Measurements from ENCODE around the gene SLU7.

The SLU7 gene

DNA sequence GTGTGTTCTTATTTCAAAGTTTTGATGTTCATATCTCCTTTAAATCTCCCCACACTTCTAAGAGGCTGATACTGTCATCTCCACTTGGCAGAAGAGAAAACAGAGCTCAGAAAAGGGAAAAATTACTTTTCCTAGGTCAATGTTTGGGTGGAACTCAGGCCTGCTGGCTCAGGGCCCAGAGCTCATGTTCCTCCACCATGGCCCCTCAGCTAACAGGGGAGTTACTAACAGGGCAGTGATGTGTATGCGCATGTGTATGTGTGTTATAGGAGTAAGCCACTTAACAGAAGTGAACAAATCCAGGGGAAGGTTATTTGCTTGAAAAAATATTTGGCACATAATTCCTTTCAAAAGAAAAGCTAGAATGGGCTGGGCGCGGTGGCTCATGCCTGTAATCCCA is 51.0 kb downstream of the SLU7 start:
- Mint-ChIP-seq H3K36me3 (ENCODE audit: insufficient read depth) (no peaks in the 10 kb centered on the region), H3K4me1 (peaks cover 10% of the 10 kb centered on the region), H3K4me3 (no peak overlapping the region), H3K27me3 (peaks cover 70% of the 10 kb centered on the region), H3K9me3 (no peaks in the 10 kb centered on the region), H3K27ac (ENCODE audit: low read depth) (no peak overlapping the region)
- ATAC-seq (replicated peaks; ENCODE audit: extremely low read depth, poor library complexity, severe bottlenecking) (no peak), DNase-seq (ENCODE audit: low spot score in 2 of 2) (no peak)

DNA sequence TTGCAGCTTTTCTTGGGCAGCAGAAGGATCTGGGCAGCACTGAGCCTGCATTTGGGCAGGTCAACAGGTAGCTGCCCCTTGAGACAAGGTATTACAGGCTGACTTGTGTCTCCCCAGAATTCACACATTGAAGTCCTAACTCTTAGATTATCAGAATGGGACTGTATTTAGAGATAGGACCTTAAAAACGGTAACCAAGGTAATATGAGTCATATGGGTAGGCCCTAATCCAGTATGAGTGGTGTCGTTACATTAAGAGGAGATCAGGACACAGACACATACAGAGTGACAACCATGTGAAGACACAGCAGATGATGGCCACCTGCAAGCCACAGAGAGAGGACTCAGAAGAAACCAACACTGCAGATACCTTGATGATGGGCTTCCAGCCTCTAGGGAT is 51.6 kb downstream of the SLU7 start:
- Mint-ChIP-seq H3K27ac (ENCODE audit: low read depth) (no peak overlapping the region), H3K36me3 (ENCODE audit: insufficient read depth) (no peaks in the 10 kb centered on the region), H3K27me3 (peaks cover 64% of the 10 kb centered on the region), H3K4me1 (peaks cover 10% of the 10 kb centered on the region), H3K4me3 (no peak overlapping the region), H3K9me3 (no peaks in the 10 kb centered on the region)
- DNase-seq (ENCODE audit: low spot score in 2 of 2), result no peak
- no peak for ATAC-seq (replicated peaks; ENCODE audit: extremely low read depth, poor library complexity, severe bottlenecking)

DNA sequence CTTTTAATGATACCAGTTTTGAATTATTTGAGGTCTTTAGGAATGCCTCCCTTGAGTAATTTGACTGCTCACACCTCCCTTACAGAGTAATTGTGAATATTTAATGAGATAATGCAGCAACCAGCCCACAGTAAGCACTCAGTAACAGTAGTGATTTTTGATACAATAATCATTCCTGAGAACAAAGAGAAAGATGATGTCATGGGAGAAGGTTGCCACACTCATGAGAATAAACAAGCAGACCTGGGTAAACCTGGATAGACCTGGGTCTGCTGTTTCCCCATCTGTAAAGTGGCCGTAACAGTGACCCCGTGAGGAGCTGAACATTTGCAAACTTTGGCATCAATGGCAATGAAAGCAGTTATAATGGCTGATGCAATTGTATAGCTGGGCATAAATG is 52.7 kb downstream of the SLU7 start:
- peaks cover 54% of the 10 kb centered on the region for H3K27me3 Mint-ChIP-seq
- no peaks in the 10 kb centered on the region for H3K36me3 Mint-ChIP-seq (ENCODE audit: insufficient read depth)
- H3K27ac Mint-ChIP-seq (ENCODE audit: low read depth), result no peak overlapping the region
- ATAC-seq (replicated peaks; ENCODE audit: extremely low read depth, poor library complexity, severe bottlenecking) (no peak), DNase-seq (ENCODE audit: low spot score in 2 of 2) (no peak)
- H3K4me3 Mint-ChIP-seq, result no peak overlapping the region
- no peaks in the 10 kb centered on the region for H3K9me3 Mint-ChIP-seq
- peaks cover 10% of the 10 kb centered on the region for H3K4me1 Mint-ChIP-seq

DNA sequence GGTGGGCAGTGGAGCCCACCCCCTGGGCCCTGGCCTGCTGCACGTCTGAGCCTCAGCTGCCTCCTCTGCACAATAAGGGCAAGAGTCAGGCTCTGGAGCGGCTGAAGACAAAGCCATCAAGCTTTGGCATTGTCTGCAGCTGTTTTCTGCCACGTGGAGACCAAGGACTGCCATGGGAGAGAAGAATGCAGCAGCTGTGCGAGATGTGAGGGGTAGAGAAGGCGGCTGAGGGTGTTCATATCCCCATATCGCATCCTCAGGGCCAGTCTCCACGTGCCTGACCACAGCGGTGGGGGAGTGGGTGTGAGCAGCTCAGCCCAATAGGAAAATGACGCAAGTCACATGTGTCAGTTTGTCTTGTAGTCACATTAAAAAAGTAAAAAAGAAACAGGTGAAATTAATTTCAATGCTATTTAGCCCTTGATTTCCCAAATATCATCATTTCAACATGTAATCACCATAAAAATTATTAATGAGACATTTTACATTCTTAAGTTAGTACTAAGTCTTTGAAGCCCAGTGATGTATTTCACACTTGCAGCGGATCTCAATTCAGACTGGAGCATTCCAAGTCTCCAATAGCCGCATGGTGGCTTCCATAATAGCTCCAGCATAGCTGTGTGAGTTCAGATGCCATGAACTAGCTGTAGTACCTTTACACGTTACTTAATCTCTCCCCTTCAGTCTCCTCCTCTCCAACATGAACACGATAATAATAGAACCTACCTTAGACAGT is 55.1 kb downstream of the SLU7 start:
- Mint-ChIP-seq H3K4me1 (no peaks in the 10 kb centered on the region), H3K36me3 (ENCODE audit: insufficient read depth) (peaks cover 2% of the 10 kb centered on the region), H3K9me3 (no peaks in the 10 kb centered on the region), H3K4me3 (no peak overlapping the region), H3K27ac (ENCODE audit: low read depth) (no peak overlapping the region), H3K27me3 (peaks cover 47% of the 10 kb centered on the region)
- DNase-seq (ENCODE audit: low spot score in 2 of 2) (no peak), ATAC-seq (replicated peaks; ENCODE audit: extremely low read depth, poor library complexity, severe bottlenecking) (no peak)

DNA sequence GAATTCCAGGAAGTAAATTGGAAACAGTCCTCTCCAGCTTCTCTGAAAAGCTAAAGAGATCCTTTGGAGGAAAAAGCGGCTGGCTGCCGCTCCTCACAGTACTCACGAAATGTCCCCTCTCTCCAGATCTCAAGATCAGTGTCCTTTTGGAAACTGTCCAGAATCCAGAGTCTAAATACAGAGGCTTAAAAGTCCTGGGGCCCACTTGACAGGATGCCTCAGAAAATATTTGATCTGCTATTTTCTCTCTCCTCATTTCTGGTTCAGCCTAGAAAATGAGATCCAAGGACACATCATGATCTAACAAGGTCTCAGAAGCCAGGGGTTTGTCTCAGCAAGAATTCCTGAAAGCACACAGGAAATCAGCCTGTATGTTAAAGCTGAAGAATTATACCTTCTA is 55.7 kb downstream of the SLU7 start:
- Mint-ChIP-seq H3K4me3 (no peak overlapping the region), H3K36me3 (ENCODE audit: insufficient read depth) (peaks cover 2% of the 10 kb centered on the region), H3K27ac (ENCODE audit: low read depth) (no peak overlapping the region), H3K27me3 (peaks cover 41% of the 10 kb centered on the region), H3K9me3 (no peaks in the 10 kb centered on the region), H3K4me1 (no peaks in the 10 kb centered on the region)
- ATAC-seq (replicated peaks; ENCODE audit: extremely low read depth, poor library complexity, severe bottlenecking), result no peak
- no peak for DNase-seq (ENCODE audit: low spot score in 2 of 2)

DNA sequence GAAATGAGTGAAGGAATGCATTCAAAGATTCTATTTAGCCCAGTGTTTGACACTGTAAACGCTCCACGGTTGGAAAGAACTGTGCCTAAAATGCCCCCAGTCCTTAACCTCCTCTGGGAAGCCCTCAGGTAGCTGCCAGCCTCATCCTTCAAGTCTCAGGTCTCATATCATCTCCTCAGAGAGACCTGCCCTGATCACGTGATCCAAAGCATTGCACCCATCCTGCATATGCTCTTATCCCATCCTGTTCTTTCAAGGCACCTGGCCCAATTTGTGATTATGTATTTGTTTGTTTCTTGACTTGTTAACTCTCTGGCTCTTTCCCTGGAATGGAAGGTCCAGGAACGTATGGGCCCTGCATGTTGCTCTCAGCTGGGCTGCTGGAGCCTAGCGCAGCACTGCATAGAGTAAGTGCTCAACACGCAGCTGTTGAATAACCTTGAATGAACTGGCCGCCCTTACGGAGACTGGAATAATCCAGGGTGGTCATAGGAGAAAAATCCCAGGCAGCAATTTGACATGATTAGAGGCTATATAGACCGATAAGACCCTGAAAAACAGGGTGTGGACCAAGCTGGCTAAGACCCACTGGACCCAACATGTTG is 57.2 kb downstream of the SLU7 start:
- H3K27ac Mint-ChIP-seq (ENCODE audit: low read depth), result no peak overlapping the region
- peaks cover 35% of the 10 kb centered on the region for H3K27me3 Mint-ChIP-seq
- H3K4me3 Mint-ChIP-seq, result no peak overlapping the region
- no peaks in the 10 kb centered on the region for H3K4me1 Mint-ChIP-seq
- H3K9me3 Mint-ChIP-seq, result no peaks in the 10 kb centered on the region
- DNase-seq (ENCODE audit: low spot score in 2 of 2) (no peak), ATAC-seq (replicated peaks; ENCODE audit: extremely low read depth, poor library complexity, severe bottlenecking) (no peak)
- H3K36me3 Mint-ChIP-seq (ENCODE audit: insufficient read depth), result peaks cover 2% of the 10 kb centered on the region

DNA sequence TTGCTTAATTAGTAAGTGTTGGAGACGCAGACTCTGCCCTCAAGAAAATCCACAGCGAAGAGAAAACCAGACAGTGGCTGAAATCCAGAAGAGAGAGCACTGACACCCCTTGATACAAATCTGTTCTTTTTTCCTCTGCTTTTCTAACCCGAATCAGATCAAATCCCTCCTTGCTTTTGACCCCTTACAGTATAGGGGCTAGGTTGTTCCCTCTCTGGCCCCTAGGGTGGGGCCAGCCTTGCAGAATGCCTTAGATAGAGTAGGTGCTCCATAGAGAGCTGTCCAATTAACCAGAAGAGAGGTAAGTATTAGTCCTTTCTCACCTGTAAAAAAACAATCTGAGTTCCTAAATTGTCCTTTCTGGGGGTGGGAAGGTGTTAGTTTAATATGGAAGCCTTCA is 58.6 kb downstream of the SLU7 start:
- H3K27me3 Mint-ChIP-seq, result peaks cover 33% of the 10 kb centered on the region
- no peak overlapping the region for H3K4me3 Mint-ChIP-seq
- ATAC-seq (replicated peaks; ENCODE audit: extremely low read depth, poor library complexity, severe bottlenecking) (no peak), DNase-seq (ENCODE audit: low spot score in 2 of 2) (no peak)
- H3K27ac Mint-ChIP-seq (ENCODE audit: low read depth), result no peak overlapping the region
- peaks cover 2% of the 10 kb centered on the region for H3K36me3 Mint-ChIP-seq (ENCODE audit: insufficient read depth)
- H3K9me3 Mint-ChIP-seq, result no peaks in the 10 kb centered on the region
- H3K4me1 Mint-ChIP-seq, result no peaks in the 10 kb centered on the region

DNA sequence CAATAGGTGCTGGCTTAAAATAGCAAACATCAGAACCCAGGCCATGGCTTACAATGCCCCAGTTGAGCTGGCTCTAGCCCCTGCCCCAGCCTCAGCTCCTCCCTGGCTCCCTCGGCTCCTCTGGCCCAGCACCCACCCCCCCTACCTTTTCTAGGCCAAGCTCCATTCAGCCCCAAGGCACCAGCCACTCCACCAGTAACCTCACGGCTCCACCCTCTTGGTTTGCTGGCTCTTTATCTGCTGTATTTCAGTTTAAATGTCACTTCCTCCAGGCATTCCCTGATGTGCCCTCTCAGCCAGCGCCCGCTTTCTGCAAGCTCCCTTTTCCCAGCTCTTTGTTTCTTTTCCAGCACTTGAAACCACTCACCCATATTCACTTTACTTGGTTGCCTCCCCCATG is 59.1 kb downstream of the SLU7 start:
- peaks cover 28% of the 10 kb centered on the region for H3K27me3 Mint-ChIP-seq
- peaks cover 2% of the 10 kb centered on the region for H3K36me3 Mint-ChIP-seq (ENCODE audit: insufficient read depth)
- H3K27ac Mint-ChIP-seq (ENCODE audit: low read depth), result no peak overlapping the region
- H3K9me3 Mint-ChIP-seq, result no peaks in the 10 kb centered on the region
- no peaks in the 10 kb centered on the region for H3K4me1 Mint-ChIP-seq
- H3K4me3 Mint-ChIP-seq, result no peak overlapping the region
- no peak for ATAC-seq (replicated peaks; ENCODE audit: extremely low read depth, poor library complexity, severe bottlenecking)
- no peak for DNase-seq (ENCODE audit: low spot score in 2 of 2)

DNA sequence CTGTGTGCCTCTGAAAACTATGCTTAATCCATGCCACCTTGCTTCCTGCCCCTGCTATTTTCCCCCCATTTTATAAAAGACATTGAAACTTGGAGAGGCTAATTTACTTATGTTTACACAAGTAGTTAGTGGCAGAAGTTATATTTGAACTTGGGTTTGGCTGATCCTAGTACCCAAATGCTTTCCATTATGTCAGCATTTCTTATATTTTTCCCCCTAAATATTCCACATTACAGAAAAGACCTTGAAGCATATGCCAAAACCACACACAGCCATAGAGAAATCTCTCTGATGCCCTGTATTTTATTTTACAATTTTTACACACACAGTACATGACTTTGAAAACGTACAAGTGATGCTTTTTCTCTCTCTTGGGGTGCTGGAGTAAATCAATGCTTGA is 59.6 kb downstream of the SLU7 start:
- no peaks in the 10 kb centered on the region for H3K4me1 Mint-ChIP-seq
- H3K9me3 Mint-ChIP-seq, result no peaks in the 10 kb centered on the region
- no peak overlapping the region for H3K27ac Mint-ChIP-seq (ENCODE audit: low read depth)
- H3K36me3 Mint-ChIP-seq (ENCODE audit: insufficient read depth), result peaks cover 2% of the 10 kb centered on the region
- ATAC-seq (replicated peaks; ENCODE audit: extremely low read depth, poor library complexity, severe bottlenecking), result no peak
- DNase-seq (ENCODE audit: low spot score in 2 of 2), result no peak
- H3K4me3 Mint-ChIP-seq, result no peak overlapping the region
- peaks cover 25% of the 10 kb centered on the region for H3K27me3 Mint-ChIP-seq

DNA sequence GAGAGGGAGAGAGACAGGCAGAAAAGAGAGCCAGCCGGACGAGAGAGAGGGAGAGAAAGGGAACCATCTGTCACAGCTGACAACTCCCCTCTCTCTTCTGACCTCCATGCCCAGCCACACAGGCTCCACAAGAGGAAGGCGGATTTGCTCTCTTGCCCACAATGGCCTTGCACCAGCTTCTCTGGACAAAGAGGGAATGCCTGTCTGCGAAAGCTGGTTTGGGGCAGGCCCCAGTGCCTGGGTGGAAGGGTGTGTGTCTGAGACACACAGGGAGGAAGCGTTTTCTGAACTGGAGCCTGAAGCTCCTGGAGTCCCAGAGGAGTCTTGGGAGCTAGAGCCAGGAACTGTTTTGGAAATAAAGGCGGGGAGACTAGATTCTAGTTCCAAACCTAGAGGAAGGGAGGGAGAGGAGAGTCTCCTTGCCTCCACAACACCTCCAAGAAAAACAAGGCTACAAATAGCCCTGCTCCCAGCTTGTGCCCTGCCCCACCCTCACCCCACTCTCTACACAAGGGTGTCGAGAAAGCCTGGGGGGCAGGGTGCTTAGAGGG is 60.9 kb downstream of the SLU7 start:
- H3K36me3 Mint-ChIP-seq (ENCODE audit: insufficient read depth), result peaks cover 2% of the 10 kb centered on the region
- peaks cover 32% of the 10 kb centered on the region for H3K27me3 Mint-ChIP-seq
- ATAC-seq (replicated peaks; ENCODE audit: extremely low read depth, poor library complexity, severe bottlenecking) (no peak), DNase-seq (ENCODE audit: low spot score in 2 of 2) (no peak)
- no peak overlapping the region for H3K4me3 Mint-ChIP-seq
- H3K27ac Mint-ChIP-seq (ENCODE audit: low read depth), result no peak overlapping the region
- H3K4me1 Mint-ChIP-seq, result no peaks in the 10 kb centered on the region
- H3K9me3 Mint-ChIP-seq, result no peaks in the 10 kb centered on the region

DNA sequence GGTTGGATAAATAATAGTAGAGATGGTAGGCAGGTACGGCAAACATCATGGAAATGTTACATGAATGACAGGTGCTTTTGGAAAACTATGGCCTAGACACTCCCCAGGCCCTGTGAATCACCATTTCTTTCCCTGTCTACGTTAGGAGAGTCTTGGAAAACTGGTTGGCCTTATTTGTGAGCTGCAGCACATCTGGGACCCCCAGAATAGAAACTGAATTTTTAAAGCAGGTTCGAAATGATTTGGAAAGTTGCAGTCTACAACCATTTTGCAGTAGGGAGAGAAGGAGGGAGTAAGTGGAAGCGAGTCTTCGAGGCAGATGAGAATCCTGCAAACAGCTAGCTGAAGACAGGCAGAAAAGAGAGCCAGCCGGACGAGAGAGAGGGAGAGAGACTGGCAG is 61.5 kb downstream of the SLU7 start:
- no peaks in the 10 kb centered on the region for H3K4me1 Mint-ChIP-seq
- H3K27me3 Mint-ChIP-seq, result peaks cover 33% of the 10 kb centered on the region
- peaks cover 2% of the 10 kb centered on the region for H3K36me3 Mint-ChIP-seq (ENCODE audit: insufficient read depth)
- no peak overlapping the region for H3K27ac Mint-ChIP-seq (ENCODE audit: low read depth)
- no peak for ATAC-seq (replicated peaks; ENCODE audit: extremely low read depth, poor library complexity, severe bottlenecking)
- DNase-seq (ENCODE audit: low spot score in 2 of 2), result no peak
- H3K4me3 Mint-ChIP-seq, result no peak overlapping the region
- no peaks in the 10 kb centered on the region for H3K9me3 Mint-ChIP-seq

DNA sequence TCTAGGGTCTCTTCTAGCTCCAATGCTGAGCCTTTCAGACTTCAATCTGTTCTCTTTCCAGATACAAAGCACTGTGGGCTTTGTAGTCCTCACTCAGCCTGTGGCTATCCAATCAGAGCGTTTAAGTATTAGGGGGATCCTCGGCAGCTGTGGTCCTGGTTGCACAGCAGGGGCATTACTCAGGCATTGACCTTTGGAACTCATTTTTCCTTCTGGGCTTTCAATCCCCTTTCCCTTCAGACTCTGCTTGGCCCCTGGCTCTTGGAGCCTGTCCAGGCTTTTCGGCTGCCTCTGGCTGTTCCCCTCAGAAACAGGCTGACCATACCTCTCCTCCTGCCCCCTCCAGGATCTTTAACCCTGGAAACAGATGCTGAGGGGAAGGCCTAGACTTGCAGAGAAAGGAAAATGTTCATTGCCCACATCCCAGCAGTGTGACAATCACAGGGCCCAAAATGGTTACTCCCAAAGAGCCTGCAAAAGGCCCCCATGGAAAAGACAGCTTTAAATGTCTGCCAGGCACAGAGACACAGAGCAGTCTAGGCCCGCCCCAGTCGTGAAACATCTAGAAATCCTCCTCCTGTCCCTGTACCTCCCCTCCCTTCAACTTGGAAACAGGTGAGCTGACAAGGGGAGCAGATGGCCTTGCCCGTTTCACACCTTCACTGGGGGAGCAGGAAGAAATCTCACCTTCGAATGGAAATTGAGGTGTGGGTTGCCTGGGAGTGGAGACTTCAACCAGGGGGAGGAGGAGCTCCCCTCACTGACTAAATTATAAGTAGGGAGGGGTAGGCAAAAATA is 62.1 kb downstream of the SLU7 start:
- DNase-seq (ENCODE audit: low spot score in 2 of 2), result no peak
- no peak overlapping the region for H3K27ac Mint-ChIP-seq (ENCODE audit: low read depth)
- H3K4me3 Mint-ChIP-seq, result no peak overlapping the region

DNA sequence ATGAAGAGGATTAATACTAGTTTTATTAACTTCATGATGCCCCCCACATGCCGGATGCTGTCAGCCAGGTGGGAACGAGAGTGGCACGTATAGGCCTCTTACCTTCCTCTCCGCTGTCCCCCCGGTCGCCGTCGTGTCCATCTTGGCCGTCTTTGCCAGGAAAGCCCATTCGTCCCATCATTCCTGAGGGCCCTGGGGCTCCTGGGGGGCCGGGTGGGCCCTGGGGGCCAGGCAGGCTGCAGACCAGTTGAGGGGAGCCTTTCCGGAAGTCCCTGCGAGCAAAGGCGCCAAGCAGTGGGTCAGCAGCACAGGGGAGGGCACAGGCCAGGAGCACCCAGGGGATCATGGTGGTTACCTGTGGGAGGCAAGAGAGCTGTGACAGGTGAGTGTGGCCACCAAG is 64.2 kb downstream of the SLU7 start:
- no peaks in the 10 kb centered on the region for H3K9me3 Mint-ChIP-seq
- H3K27me3 Mint-ChIP-seq, result peaks cover 24% of the 10 kb centered on the region
- DNase-seq (ENCODE audit: low spot score in 2 of 2), result no peak
- no peak for ATAC-seq (replicated peaks; ENCODE audit: extremely low read depth, poor library complexity, severe bottlenecking)
- no peak overlapping the region for H3K27ac Mint-ChIP-seq (ENCODE audit: low read depth)
- no peaks in the 10 kb centered on the region for H3K4me1 Mint-ChIP-seq
- H3K36me3 Mint-ChIP-seq (ENCODE audit: insufficient read depth), result no peaks in the 10 kb centered on the region
- no peak overlapping the region for H3K4me3 Mint-ChIP-seq

More for the DNA sequence above, 62.1 kb downstream of the SLU7 start:
- Mint-ChIP-seq H3K27me3 (peaks cover 33% of the 10 kb centered on the region), H3K9me3 (no peaks in the 10 kb centered on the region), H3K36me3 (ENCODE audit: insufficient read depth) (peaks cover 2% of the 10 kb centered on the region), H3K4me1 (no peaks in the 10 kb centered on the region)
- no peak for ATAC-seq (replicated peaks; ENCODE audit: extremely low read depth, poor library complexity, severe bottlenecking)
